ENCODE data around the gene SPTBN5. TPM values are rescaled to one million over a fixed set of nuclear protein-coding genes. Genes with fewer than 3 reads are reported as not detected.

SPTBN5 gene
- total RNA-seq, 1 experiment from 2014 or later: 2.5 TPM

DNA sequence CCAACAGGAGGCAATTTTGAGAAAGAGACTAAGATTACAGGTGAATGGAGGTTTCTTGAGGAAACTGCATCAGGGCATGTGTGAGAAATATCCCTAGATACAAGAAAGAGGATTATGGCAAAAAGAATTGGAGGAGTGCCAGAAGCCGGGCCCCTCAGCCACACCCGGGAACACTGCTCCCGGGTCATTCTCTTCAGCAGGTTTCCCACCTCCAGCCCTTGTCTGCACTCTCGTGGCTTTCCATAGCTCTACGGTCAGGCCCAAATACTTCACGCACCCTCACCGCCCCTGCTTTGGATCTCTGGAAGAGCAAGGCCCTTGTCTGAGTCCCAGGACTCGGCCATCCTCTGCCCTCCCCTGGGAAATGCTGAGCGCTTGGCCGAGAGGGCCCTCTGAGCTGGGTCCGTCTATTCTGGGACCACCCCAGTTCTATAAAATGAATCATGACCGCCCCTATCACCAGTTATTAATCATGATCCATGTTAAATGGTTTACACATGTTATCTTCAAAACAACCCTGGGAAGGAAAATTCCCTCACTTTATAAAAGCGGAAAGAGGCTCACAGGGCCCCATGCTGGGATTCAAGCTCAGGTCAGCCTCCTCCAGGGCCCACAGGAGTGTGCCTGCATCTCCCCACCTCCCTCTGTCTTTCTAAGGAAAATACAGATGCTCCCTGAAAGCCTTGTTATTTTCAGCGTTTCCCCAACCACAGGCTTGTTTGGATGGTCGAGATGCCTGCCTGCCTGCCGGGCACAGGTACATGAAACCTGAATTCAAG lies 38.8 kb upstream of the SPTBN5 start:
- no peaks in the 10 kb centered on the region for H3K27me3 ChIP-seq (replicated peaks; ENCODE audit: control insufficient read depth, insufficient read depth, low read length)
- Mint-ChIP-seq H3K27me3 (ENCODE audit: insufficient read depth, unreplicated experiment) (no peaks in the 10 kb centered on the region), H3K36me3 (ENCODE audit: insufficient read depth, unreplicated experiment) (peaks cover 56% of the 10 kb centered on the region), H3K4me1 (ENCODE audit: low read depth, unreplicated experiment) (peaks cover 43% of the 10 kb centered on the region), H3K9me3 (ENCODE audit: unreplicated experiment) (no peaks in the 10 kb centered on the region), H3K4me3 (ENCODE audit: unreplicated experiment) (no peak overlapping the region), H3K27ac (ENCODE audit: unreplicated experiment) (peak overlapping the region; percentile 25)
- no peaks in the 10 kb centered on the region for H3K9me3 ChIP-seq
- no peaks in the 10 kb centered on the region; the same call in none of the 2 replicates for H3K36me3 ChIP-seq (ENCODE audit: control insufficient read depth, insufficient read depth, low read length)
- no TSS peak for BruUV-seq (replicated peaks)
- no peak overlapping the region for H3K4me3 ChIP-seq (ENCODE audit: low read depth, low read length)
- intact Hi-C loops (cut with micrococcal nuclease; ENCODE audit: unreplicated experiment): no loop called here
- ChIA-PET CTCF (no interaction called here), POLR2A (no interaction called here)
- no peak for DNase-seq
- TF ChIP-seq, protein P1, sequence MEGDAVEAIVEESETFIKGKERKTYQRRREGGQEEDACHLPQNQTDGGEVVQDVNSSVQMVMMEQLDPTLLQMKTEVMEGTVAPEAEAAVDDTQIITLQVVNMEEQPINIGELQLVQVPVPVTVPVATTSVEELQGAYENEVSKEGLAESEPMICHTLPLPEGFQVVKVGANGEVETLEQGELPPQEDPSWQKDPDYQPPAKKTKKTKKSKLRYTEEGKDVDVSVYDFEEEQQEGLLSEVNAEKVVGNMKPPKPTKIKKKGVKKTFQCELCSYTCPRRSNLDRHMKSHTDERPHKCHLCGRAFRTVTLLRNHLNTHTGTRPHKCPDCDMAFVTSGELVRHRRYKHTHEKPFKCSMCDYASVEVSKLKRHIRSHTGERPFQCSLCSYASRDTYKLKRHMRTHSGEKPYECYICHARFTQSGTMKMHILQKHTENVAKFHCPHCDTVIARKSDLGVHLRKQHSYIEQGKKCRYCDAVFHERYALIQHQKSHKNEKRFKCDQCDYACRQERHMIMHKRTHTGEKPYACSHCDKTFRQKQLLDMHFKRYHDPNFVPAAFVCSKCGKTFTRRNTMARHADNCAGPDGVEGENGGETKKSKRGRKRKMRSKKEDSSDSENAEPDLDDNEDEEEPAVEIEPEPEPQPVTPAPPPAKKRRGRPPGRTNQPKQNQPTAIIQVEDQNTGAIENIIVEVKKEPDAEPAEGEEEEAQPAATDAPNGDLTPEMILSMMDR (IDR thresholded peaks at IDR 0.05; ENCODE audit: insufficient read depth in 1 of 2, low read depth in 1 of 2, low read length in 1 of 2, severe bottlenecking in 1 of 2, unreplicated experiment in 1 of 2): no peak
- H3K4me1 ChIP-seq: peaks cover 43% of the 10 kb centered on the region

DNA sequence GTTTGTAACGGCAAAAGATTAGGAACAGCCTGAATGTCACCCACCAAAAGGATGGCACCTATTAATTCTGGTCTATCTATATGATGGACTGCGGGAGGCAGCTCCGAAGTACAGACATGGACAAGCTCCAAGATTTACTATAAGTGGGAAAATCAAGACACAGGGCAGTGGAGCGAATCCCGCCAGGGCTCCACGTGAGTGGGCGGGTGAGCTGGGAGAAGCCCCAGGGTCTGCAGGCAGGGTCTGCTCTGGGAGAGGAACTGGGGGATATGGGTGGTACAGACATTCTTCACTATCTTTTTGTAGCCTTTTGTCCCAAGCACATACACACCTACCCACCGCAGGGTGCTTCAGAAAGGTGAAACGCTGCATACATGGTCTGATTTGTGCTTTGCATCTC lies 38.2 kb upstream of the SPTBN5 start:
- BruUV-seq (replicated peaks): no TSS peak
- Mint-ChIP-seq H3K27ac (ENCODE audit: unreplicated experiment) (no peak overlapping the region), H3K36me3 (ENCODE audit: insufficient read depth, unreplicated experiment) (peaks cover 50% of the 10 kb centered on the region), H3K9me3 (ENCODE audit: unreplicated experiment) (no peaks in the 10 kb centered on the region), H3K4me3 (ENCODE audit: unreplicated experiment) (no peak overlapping the region), H3K27me3 (ENCODE audit: insufficient read depth, unreplicated experiment) (no peaks in the 10 kb centered on the region), H3K4me1 (ENCODE audit: low read depth, unreplicated experiment) (peaks cover 49% of the 10 kb centered on the region)
- no peaks in the 10 kb centered on the region for H3K27me3 ChIP-seq (replicated peaks; ENCODE audit: control insufficient read depth, insufficient read depth, low read length)
- H3K9me3 ChIP-seq: no peaks in the 10 kb centered on the region
- H3K4me1 ChIP-seq: peaks cover 49% of the 10 kb centered on the region
- POLR2A ChIA-PET: no interaction called here
- DNase-seq: no peak
- H3K36me3 ChIP-seq (ENCODE audit: control insufficient read depth, insufficient read depth, low read length): no peaks in the 10 kb centered on the region; the same call in none of the 2 replicates
- intact Hi-C loops (cut with micrococcal nuclease; ENCODE audit: unreplicated experiment): no loop called here
- CTCF ChIA-PET: interaction anchor here (2.1 kb wide), 1 partner anchor 41 kb away, joined by 12 read pairs; the partner anchor contains the start of gene EHD4
- H3K4me3 ChIP-seq (ENCODE audit: low read depth, low read length): no peak overlapping the region
- TF ChIP-seq, protein P1 (IDR thresholded peaks at IDR 0.05; ENCODE audit: insufficient read depth in 1 of 2, low read depth in 1 of 2, low read length in 1 of 2, severe bottlenecking in 1 of 2, unreplicated experiment in 1 of 2): no peak

DNA sequence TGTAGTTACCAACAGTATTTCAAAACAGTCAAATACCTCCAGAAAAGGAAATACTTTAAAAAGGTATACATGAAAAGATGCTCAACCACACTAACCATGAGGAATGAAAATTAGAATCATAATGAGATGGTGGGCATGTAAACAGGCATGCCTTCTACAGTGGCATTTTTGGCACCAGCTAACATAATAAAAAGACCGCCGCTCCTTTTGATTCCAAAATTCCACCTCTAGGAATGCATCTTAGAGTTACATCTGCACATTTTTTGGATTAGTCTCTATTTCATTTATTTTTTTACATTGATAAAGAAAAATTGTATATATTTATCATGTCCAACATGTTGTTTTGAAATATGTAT lies 37.0 kb upstream of the SPTBN5 start:
- Histone ChIP-seq H3K36me3 (ENCODE audit: control insufficient read depth, insufficient read depth, low read length) (no peaks in the 10 kb centered on the region; the same call in none of the 2 replicates), H3K4me1 (peaks cover 61% of the 10 kb centered on the region), H3K9me3 (no peaks in the 10 kb centered on the region), H3K4me3 (ENCODE audit: low read depth, low read length) (no peak overlapping the region), H3K27me3 (replicated peaks; ENCODE audit: control insufficient read depth, insufficient read depth, low read length) (no peaks in the 10 kb centered on the region)
- intact Hi-C loops (cut with micrococcal nuclease; ENCODE audit: unreplicated experiment): loop anchor here (2.0 kb wide), 1 partner anchor 26 kb away; no protein-coding TSS in a partner anchor
- no peak for DNase-seq
- ChIA-PET POLR2A (no interaction called here), CTCF (interaction anchor here (0.8 to 2.1 kb wide), 2 partner anchors 42 to 59 kb away, joined by 3 to 12 read pairs; partner anchors contain the start of gene EHD4)
- no TSS peak for BruUV-seq (replicated peaks)
- Mint-ChIP-seq H3K4me1 (ENCODE audit: low read depth, unreplicated experiment) (peaks cover 60% of the 10 kb centered on the region), H3K4me3 (ENCODE audit: unreplicated experiment) (no peak overlapping the region), H3K27ac (ENCODE audit: unreplicated experiment) (no peak overlapping the region), H3K27me3 (ENCODE audit: insufficient read depth, unreplicated experiment) (no peaks in the 10 kb centered on the region), H3K36me3 (ENCODE audit: insufficient read depth, unreplicated experiment) (peaks cover 50% of the 10 kb centered on the region), H3K9me3 (ENCODE audit: unreplicated experiment) (no peaks in the 10 kb centered on the region)
- TF ChIP-seq, protein P1 (IDR thresholded peaks at IDR 0.05; ENCODE audit: insufficient read depth in 1 of 2, low read depth in 1 of 2, low read length in 1 of 2, severe bottlenecking in 1 of 2, unreplicated experiment in 1 of 2): no peak

Measured in Caco-2 (cell line).